HL-60 (cell line): ENCODE data around the gene PPME1.

ENCODE experiments used
- DNase-seq, 2 experiments: peaks; one replicate each; pipeline ENCODE4 v3.0.0-alpha.2; 2010 to 2020; ENCODE audit warnings: low read depth in 1 of 2, low spot score in 1 of 2
- H3K27ac ChIP-seq: fragments of 250-450 bp; sonication (Bioruptor Pico); replicated peaks from 2 replicates; pipeline ENCODE4 v1.5.1; 2020; ENCODE audit warnings: mild to moderate bottlenecking, moderate library complexity
- H3K27me3 ChIP-seq: fragments of 250-450 bp; sonication (Bioruptor Pico); 2 replicates; pipeline ENCODE4 v1.5.1; 2021; ENCODE audit warnings: mild to moderate bottlenecking, moderate library complexity; ENCODE audit not compliant: insufficient read depth, poor library complexity, severe bottlenecking
- H3K4me3 ChIP-seq: replicated peaks from 2 replicates; pipeline ENCODE4 v1.5.1; 2011; ENCODE audit warnings: mild to moderate bottlenecking, control low read depth, low read length; ENCODE audit not compliant: insufficient read depth
- CTCF ChIP-seq: IDR thresholded peaks from one replicate; pipeline ENCODE4 v1.5.1; 2011; ENCODE audit warnings: low read length, control low read depth, inconsistent platforms; ENCODE audit not compliant: insufficient read depth
- GABPA ChIP-seq: IDR thresholded peaks from 2 replicates; pipeline ENCODE4 v1.6.1; 2012; ENCODE audit warnings: low read depth
- POLR2AphosphoS5 ChIP-seq: IDR thresholded peaks from 2 replicates; pipeline ENCODE4 v1.6.1; 2012; ENCODE audit warnings: low read depth
- REST ChIP-seq: IDR thresholded peaks from 2 replicates; pipeline ENCODE4 v1.6.1; 2012; ENCODE audit warnings: low read depth; ENCODE audit not compliant: insufficient replicate concordance
- SPI1 ChIP-seq: IDR thresholded peaks from 2 replicates; pipeline ENCODE4 v1.6.1; 2012; ENCODE audit warnings: low read depth, mild to moderate bottlenecking, borderline replicate concordance

The PPME1 gene

GRCh38 chr11:74141241-74141695 lies 29.8 kb upstream of the PPME1 start:
- no peak for TF ChIP-seq GABPA
- TF ChIP-seq REST: no peak
- no peak for TF ChIP-seq CTCF
- no peak for TF ChIP-seq SPI1
- no peak for TF ChIP-seq POLR2AphosphoS5
- no peak for DNase-seq
- Histone ChIP-seq H3K27ac (no peak overlapping the region), H3K4me3 (no peak overlapping the region), H3K27me3 (no peaks in the 10 kb centered on the region)

DNA sequence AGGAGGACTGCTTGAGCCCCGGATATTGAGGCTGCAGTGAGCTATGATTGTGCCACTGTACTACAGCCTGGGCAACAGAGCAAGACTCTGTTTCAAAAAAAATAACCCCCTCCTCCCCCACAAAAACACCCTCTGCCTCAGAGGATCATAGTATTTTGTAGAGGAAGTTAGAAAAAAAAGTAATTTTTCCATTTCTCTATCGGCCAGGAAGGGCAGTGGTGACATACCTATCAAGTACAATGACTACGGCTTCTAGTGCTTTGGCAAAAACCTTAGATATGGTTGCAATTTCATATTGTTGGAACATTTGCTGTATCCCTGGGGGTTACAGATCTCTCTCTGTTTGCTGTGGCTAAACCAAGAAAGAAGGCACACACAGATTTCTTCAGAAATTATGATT lies 29.2 kb upstream of the PPME1 start:
- no peak for TF ChIP-seq GABPA
- H3K27me3 ChIP-seq: no peaks in the 10 kb centered on the region
- H3K4me3 ChIP-seq: no peak overlapping the region
- DNase-seq: no peak
- H3K27ac ChIP-seq: no peak overlapping the region

GRCh38 chr11:74142624-74143023 lies 28.5 kb upstream of the PPME1 start:
- Histone ChIP-seq H3K27ac (no peak overlapping the region), H3K4me3 (no peak overlapping the region), H3K27me3 (no peaks in the 10 kb centered on the region)
- no peak for DNase-seq
- TF ChIP-seq REST (no peak), POLR2AphosphoS5 (no peak), CTCF (no peak), SPI1 (no peak), GABPA (no peak)

GRCh38 chr11:74144592-74144991 lies 26.5 kb upstream of the PPME1 start:
- TF ChIP-seq POLR2AphosphoS5 (no peak), GABPA (no peak), REST (no peak)
- H3K27me3 ChIP-seq: no peaks in the 10 kb centered on the region
- DNase-seq: no peak
- H3K27ac ChIP-seq: no peak overlapping the region
- H3K4me3 ChIP-seq: no peak overlapping the region
